Hematopoietic multipotent progenitor cell treated with erythropoietin and hydrocortisone succinate and interleukin-3 and kit ligand, for 17 days (in vitro differentiated cells): ENCODE data around the gene CCAR1.
A peak's percentile ranks its signal among the peaks of the same experiment; 100 is the strongest.
"Not testable (repeated sequence)": the region's sequence is repeated elsewhere in the genome, so short reads cannot be mapped to it uniquely, and the experiment has no call there.

ENCODE experiments used
- DNase-seq: peaks from one replicate; pipeline ENCODE4 v3.0.0-alpha.2; 2015; ENCODE audit warnings: low spot score

CCAR1 gene

GRCh38 chr10:68720793-68721672, at the start of gene CCAR1:
Gene CCAR1 (plus strand): TSS chr10:68721239. CDS start chr10:68722505, 1,266 bp downstream.
- DNase-seq = peak; percentile 93

GRCh38 chr10:68684413-68684812, 36.6 kb upstream of the CCAR1 start:
- DNase-seq = no peak

GRCh38 chr10:68696018-68696417, 25.0 kb upstream of the CCAR1 start:
- DNase-seq = no peak

- no peak for DNase-seq
These were observed 23.9 kb upstream of the CCAR1 start for GRCh38 chr10:68697106-68697505.

- no peak for DNase-seq
These were observed 20.8 kb upstream of the CCAR1 start for GRCh38 chr10:68700197-68700596.

- no peak for DNase-seq
These were observed 15.5 kb upstream of the CCAR1 start for GRCh38 chr10:68705548-68705947.

- not testable (repeated sequence) for DNase-seq
These were observed 12.1 kb upstream of the CCAR1 start for GRCh38 chr10:68708987-68709386.

GRCh38 chr10:68713065-68713464, 8.0 kb upstream of the CCAR1 start:
- not testable (repeated sequence) for DNase-seq

- DNase-seq = no peak
These were observed 3.6 kb upstream of the CCAR1 start for GRCh38 chr10:68717435-68717834.

- peak; percentile 31 for DNase-seq
These were observed 765 bp downstream of the CCAR1 start for GRCh38 chr10:68721673-68722335.

GRCh38 chr10:68725016-68725415, 4.0 kb downstream of the CCAR1 start:
- DNase-seq = no peak

GRCh38 chr10:68727146-68727545, 6.1 kb downstream of the CCAR1 start:
- DNase-seq = no peak

GRCh38 chr10:68732651-68733050, 11.6 kb downstream of the CCAR1 start:
- DNase-seq = no peak

GRCh38 chr10:68734349-68734748, 13.3 kb downstream of the CCAR1 start:
- no peak for DNase-seq

- no peak for DNase-seq
These were observed 14.1 kb downstream of the CCAR1 start for GRCh38 chr10:68735119-68735518.

GRCh38 chr10:68735739-68736138, 14.7 kb downstream of the CCAR1 start:
- DNase-seq = not testable (repeated sequence)

GRCh38 chr10:68740676-68741075, 19.6 kb downstream of the CCAR1 start:
- not testable (repeated sequence) for DNase-seq

- no peak for DNase-seq
These were observed 21.4 kb downstream of the CCAR1 start for GRCh38 chr10:68742397-68742796.

- DNase-seq = no peak
These were observed 31.8 kb downstream of the CCAR1 start for GRCh38 chr10:68752711-68753350.

- no peak for DNase-seq
These were observed 35.2 kb downstream of the CCAR1 start for GRCh38 chr10:68756246-68756645.

- DNase-seq = no peak
These were observed 35.7 kb downstream of the CCAR1 start for GRCh38 chr10:68756766-68757165.

GRCh38 chr10:68759223-68759863, 38.3 kb downstream of the CCAR1 start:
- DNase-seq = no peak
